ENCODE data around the gene CLTCL1. TPM values are rescaled to one million over a fixed set of nuclear protein-coding genes. Genes with fewer than 3 reads are reported as not detected.
"Not testable (repeated sequence)": the region's sequence is repeated elsewhere in the genome, so short reads cannot be mapped to it uniquely, and the experiment has no call there.

The CLTCL1 gene
- total RNA-seq, 1 experiment from 2014 or later = 21.7 TPM

DNA sequence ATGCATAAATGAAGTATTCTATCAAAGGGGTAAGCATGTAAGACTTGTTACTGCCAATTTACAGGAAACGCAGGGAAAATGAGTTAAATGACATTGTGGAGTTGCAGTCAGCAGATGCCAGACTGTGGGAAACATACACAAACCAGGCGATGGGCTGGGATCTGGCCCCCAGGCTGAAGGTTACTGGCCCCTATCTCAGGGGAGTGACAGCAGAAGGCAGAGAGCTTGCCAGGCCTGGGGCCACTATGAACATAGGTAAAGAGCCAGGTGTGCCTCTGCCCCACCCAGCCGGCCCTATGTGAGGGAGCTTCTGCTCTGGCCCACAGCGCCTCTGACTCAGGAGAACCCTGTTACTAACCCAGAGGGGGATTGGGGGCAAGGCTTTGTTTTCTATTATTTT lies 86.9 kb downstream of the CLTCL1 start:
- no peak overlapping the region for H3K4me3 Mint-ChIP-seq (ENCODE audit: unreplicated experiment)
- no peak for TF ChIP-seq CTCF (IDR thresholded peaks at IDR 0.05; ENCODE audit: unreplicated experiment)
- ChIA-PET CTCF (no interaction called here), POLR2A (interaction anchor here (0.9 kb wide), 1 partner anchor 11 kb away, joined by 3 read pairs; no protein-coding TSS in a partner anchor)
- peaks cover 37% of the 10 kb centered on the region for H3K36me3 Mint-ChIP-seq (ENCODE audit: insufficient read depth, unreplicated experiment)
- H3K9me3 Mint-ChIP-seq (ENCODE audit: unreplicated experiment) = peaks cover 6% of the 10 kb centered on the region
- H3K27ac Mint-ChIP-seq (ENCODE audit: low read depth, unreplicated experiment) = no peak overlapping the region
- DNase-seq (ENCODE audit: unreplicated experiment) = no peak
- no TSS peak for BruUV-seq (replicated peaks)
- intact Hi-C loops (cut with micrococcal nuclease) = no loop called here
- no peaks in the 10 kb centered on the region for H3K4me1 Mint-ChIP-seq (ENCODE audit: insufficient read depth, unreplicated experiment)
- no peaks in the 10 kb centered on the region for H3K27me3 Mint-ChIP-seq (ENCODE audit: insufficient read depth, unreplicated experiment)

- no peak for TF ChIP-seq CTCF (IDR thresholded peaks at IDR 0.05; ENCODE audit: unreplicated experiment)
- Mint-ChIP-seq H3K36me3 (ENCODE audit: insufficient read depth, unreplicated experiment) (peaks cover 36% of the 10 kb centered on the region), H3K27me3 (ENCODE audit: insufficient read depth, unreplicated experiment) (no peaks in the 10 kb centered on the region), H3K9me3 (ENCODE audit: unreplicated experiment) (peaks cover 6% of the 10 kb centered on the region), H3K4me1 (ENCODE audit: insufficient read depth, unreplicated experiment) (no peaks in the 10 kb centered on the region), H3K27ac (ENCODE audit: low read depth, unreplicated experiment) (no peak overlapping the region), H3K4me3 (ENCODE audit: unreplicated experiment) (no peak overlapping the region)
- DNase-seq (ENCODE audit: unreplicated experiment) = no peak
- no TSS peak for BruUV-seq (replicated peaks)
- intact Hi-C loops (cut with micrococcal nuclease) = no loop called here
- ChIA-PET CTCF (no interaction called here), POLR2A (interaction anchor here (0.9 kb wide), 1 partner anchor 12 kb away, joined by 3 read pairs; no protein-coding TSS in a partner anchor)
Observed at GRCh38 chr22:19203834-19204233, 87.7 kb downstream of the CLTCL1 start.

GRCh38 chr22:19202799-19203186 lies 88.7 kb downstream of the CLTCL1 start:
- DNase-seq (ENCODE audit: unreplicated experiment); H3K27me3 Mint-ChIP-seq (ENCODE audit: insufficient read depth, unreplicated experiment); BruUV-seq (replicated peaks); H3K4me1 Mint-ChIP-seq (ENCODE audit: insufficient read depth, unreplicated experiment); H3K27ac Mint-ChIP-seq (ENCODE audit: low read depth, unreplicated experiment); H3K9me3 Mint-ChIP-seq (ENCODE audit: unreplicated experiment); H3K4me3 Mint-ChIP-seq (ENCODE audit: unreplicated experiment); intact Hi-C loops (cut with micrococcal nuclease); POLR2A ChIA-PET: not testable (repeated sequence)
- peaks cover 28% of the 10 kb centered on the region for H3K36me3 Mint-ChIP-seq (ENCODE audit: insufficient read depth, unreplicated experiment)
- CTCF ChIA-PET = interaction anchor here (0.6 kb wide), 1 partner anchor 24 kb away, joined by 3 read pairs; no protein-coding TSS in a partner anchor

GRCh38 chr22:19201869-19202798 lies 89.4 kb downstream of the CLTCL1 start:
- CTCF ChIA-PET = interaction anchor here (0.6 kb wide), 1 partner anchor 23 kb away, joined by 3 read pairs; no protein-coding TSS in a partner anchor
- H3K27ac Mint-ChIP-seq (ENCODE audit: low read depth, unreplicated experiment) = no peak overlapping the region
- BruUV-seq (replicated peaks) = no TSS peak

More at GRCh38 chr22:19201869-19202798, 89.4 kb downstream of the CLTCL1 start:
- Mint-ChIP-seq H3K27me3 (ENCODE audit: insufficient read depth, unreplicated experiment) (no peaks in the 10 kb centered on the region), H3K4me3 (ENCODE audit: unreplicated experiment) (no peak overlapping the region), H3K36me3 (ENCODE audit: insufficient read depth, unreplicated experiment) (peaks cover 21% of the 10 kb centered on the region), H3K4me1 (ENCODE audit: insufficient read depth, unreplicated experiment) (no peaks in the 10 kb centered on the region), H3K9me3 (ENCODE audit: unreplicated experiment) (peaks cover 6% of the 10 kb centered on the region)
- POLR2A ChIA-PET = no interaction called here
- no peak for DNase-seq (ENCODE audit: unreplicated experiment)
- intact Hi-C loops (cut with micrococcal nuclease) = no loop called here
- no peak for TF ChIP-seq CTCF (IDR thresholded peaks at IDR 0.05; ENCODE audit: unreplicated experiment)

Data from MCF 10A (cell line).